H9 (cell line): ENCODE results near the gene CCDC88C. TPM values are rescaled to one million over a fixed set of nuclear protein-coding genes. Genes with fewer than 3 reads are reported as not detected.

Experiments used
- DNase-seq: peaks from one replicate; pipeline ENCODE4 v3.0.0-alpha.2; 2017
- H2AFZ ChIP-seq: one replicate; pipeline ENCODE4 v1.6.1; 2013; ENCODE audit warnings: mild to moderate bottlenecking, low read length, control low read depth, moderate library complexity
- H2AK5ac ChIP-seq: 2 replicates; pipeline ENCODE4 v1.6.1; 2013; ENCODE audit warnings: low read length, control low read depth, mixed read lengths; ENCODE audit not compliant: insufficient read length
- H2BK120ac ChIP-seq: one replicate; pipeline ENCODE4 v1.6.1; 2013; ENCODE audit warnings: low read depth, mild to moderate bottlenecking, low read length, control low read depth, inconsistent platforms; ENCODE audit not compliant: poor library complexity, severe bottlenecking
- H2BK12ac ChIP-seq: 2 replicates; pipeline ENCODE4 v1.6.1; 2013; ENCODE audit warnings: low read length, control low read depth, mixed read lengths, low read depth; ENCODE audit not compliant: insufficient read length
- H2BK15ac ChIP-seq: 2 replicates; pipeline ENCODE4 v1.6.1; 2013; ENCODE audit warnings: low read depth, low read length, control low read depth
- H2BK20ac ChIP-seq: one replicate; pipeline ENCODE4 v1.6.1; 2013; ENCODE audit warnings: low read depth, mild to moderate bottlenecking, low read length, control low read depth, inconsistent platforms; ENCODE audit not compliant: poor library complexity, severe bottlenecking
- H2BK5ac ChIP-seq: 2 replicates; pipeline ENCODE4 v1.6.1; 2013; ENCODE audit warnings: low read length, control low read depth, mixed read lengths; ENCODE audit not compliant: insufficient read length
- H3K14ac ChIP-seq: 2 replicates; pipeline ENCODE4 v1.6.1; 2013; ENCODE audit warnings: low read length, control low read depth; ENCODE audit not compliant: insufficient read depth
- H3K18ac ChIP-seq: 2 replicates; pipeline ENCODE4 v1.6.1; 2013; ENCODE audit warnings: low read depth, mild to moderate bottlenecking, mixed read lengths, low read length, control low read depth; ENCODE audit not compliant: insufficient read length
- H3K23ac ChIP-seq: 2 replicates; pipeline ENCODE4 v1.6.1; 2013; ENCODE audit warnings: low read length, control low read depth, mixed read lengths, low read depth; ENCODE audit not compliant: insufficient read length
- H3K23me2 ChIP-seq: 2 replicates; pipeline ENCODE4 v1.6.1; 2013; ENCODE audit warnings: low read depth, mild to moderate bottlenecking, mixed read lengths, low read length, control low read depth; ENCODE audit not compliant: insufficient read length, poor library complexity, severe bottlenecking
- H3K27ac ChIP-seq: 2 replicates; pipeline ENCODE4 v1.5.1; 2013; ENCODE audit warnings: low read length, control low read depth, mixed read lengths, low read depth; ENCODE audit not compliant: insufficient read length
- H3K27me3 ChIP-seq: 2 replicates; pipeline ENCODE4 v1.6.1; 2013; ENCODE audit warnings: low read length, control low read depth, inconsistent platforms; ENCODE audit not compliant: insufficient read depth
- H3K4ac ChIP-seq: 2 replicates; pipeline ENCODE4 v1.6.1; 2013; ENCODE audit warnings: low read depth, mild to moderate bottlenecking, control low read depth, inconsistent platforms, low read length, moderate library complexity
- H3K4me1 ChIP-seq: 2 replicates; pipeline ENCODE4 v1.6.1; 2013; ENCODE audit warnings: low read length, control low read depth, inconsistent platforms; ENCODE audit not compliant: insufficient read depth
- H3K4me2 ChIP-seq: 2 replicates; pipeline ENCODE4 v1.6.1; 2013; ENCODE audit warnings: low read length, control low read depth, mixed read lengths; ENCODE audit not compliant: insufficient read length, insufficient read depth
- H3K56ac ChIP-seq: 2 replicates; pipeline ENCODE4 v1.6.1; 2013; ENCODE audit warnings: low read depth, mild to moderate bottlenecking, mixed read lengths, low read length, control low read depth; ENCODE audit not compliant: insufficient read length
- H3K79me1 ChIP-seq: 2 replicates; pipeline ENCODE4 v1.6.1; 2013; ENCODE audit warnings: low read depth, mild to moderate bottlenecking, moderate library complexity, low read length, control low read depth, inconsistent platforms; ENCODE audit not compliant: insufficient read depth, poor library complexity, severe bottlenecking
- H3K79me2 ChIP-seq: 2 replicates; pipeline ENCODE4 v1.6.1; 2013; ENCODE audit warnings: low read length, control low read depth, inconsistent platforms; ENCODE audit not compliant: insufficient read depth
- H3K9ac ChIP-seq: 2 replicates; pipeline ENCODE4 v1.6.1; 2013; ENCODE audit warnings: low read length, control low read depth, mixed read lengths; ENCODE audit not compliant: insufficient read length; ENCODE audit errors: extremely low read depth
- H3K9me3 ChIP-seq: one replicate; pipeline ENCODE4 v1.6.1; 2013; ENCODE audit warnings: low read depth, low read length, inconsistent platforms; ENCODE audit not compliant: control insufficient read depth
- H3T11ph ChIP-seq: one replicate; pipeline ENCODE4 v1.6.1; 2013; ENCODE audit warnings: mild to moderate bottlenecking, low read length, control low read depth, inconsistent platforms
- H4K20me1 ChIP-seq: one replicate; pipeline ENCODE4 v1.6.1; 2013; ENCODE audit not compliant: control insufficient read depth, insufficient read length, insufficient read depth
- H4K5ac ChIP-seq: 2 replicates; pipeline ENCODE4 v1.6.1; 2013; ENCODE audit warnings: low read depth, mild to moderate bottlenecking, mixed read lengths, low read length, control low read depth; ENCODE audit not compliant: insufficient read length
- H4K8ac ChIP-seq: replicated peaks from 2 replicates; pipeline ENCODE4 v1.6.1; 2013; ENCODE audit warnings: low read length, control low read depth, mixed read lengths, low read depth; ENCODE audit not compliant: insufficient read length
- H4K91ac ChIP-seq: 2 replicates; pipeline ENCODE4 v1.6.1; 2013; ENCODE audit warnings: low read depth, mild to moderate bottlenecking, moderate library complexity, mixed read lengths, low read length, control low read depth; ENCODE audit not compliant: insufficient read length
- H3K27ac Mint-ChIP-seq, 3 experiments: 2 replicates in 2 of 3; 3 replicates in 1 of 3; pipeline ENCODE4 v1.8.0; 2020 to 2021; ENCODE audit warnings: mixed read lengths in 3 of 3, mild to moderate bottlenecking in 1 of 3, moderate library complexity in 1 of 3
- H3K27me3 Mint-ChIP-seq: 2 replicates; pipeline ENCODE4 v1.8.0; 2021; ENCODE audit warnings: low read depth, mild to moderate bottlenecking, moderate library complexity, mixed read lengths
- H3K36me3 Mint-ChIP-seq, 3 experiments: 2 replicates in 2 of 3; 3 replicates in 1 of 3; pipeline ENCODE4 v1.8.0; 2020 to 2021; ENCODE audit warnings: low read depth in 3 of 3, mixed read lengths in 3 of 3; ENCODE audit not compliant: insufficient read depth in 1 of 3
- H3K4me1 Mint-ChIP-seq, 2 experiments: 2 replicates each; pipeline ENCODE4 v1.8.0; 2020; ENCODE audit warnings: mixed read lengths in 2 of 2
- H3K4me3 Mint-ChIP-seq, 2 experiments: 2 replicates in 1 of 2; 3 replicates in 1 of 2; pipeline ENCODE4 v1.8.0; 2020 to 2021; ENCODE audit warnings: mild to moderate bottlenecking in 2 of 2, mixed read lengths in 2 of 2, moderate library complexity in 1 of 2
- H3K9me3 Mint-ChIP-seq, 2 experiments: 2 replicates in 1 of 2; 3 replicates in 1 of 2; pipeline ENCODE4 v1.8.0; 2020; ENCODE audit warnings: mild to moderate bottlenecking in 2 of 2, mixed read lengths in 2 of 2, moderate library complexity in 1 of 2
- WGBS: extraction: QIAGEN DNeasy Blood & Tissue Kit; methylation state at CpG from one replicate; pipeline ENCODE4 v1.1.7; 2013; ENCODE audit warnings: missing lambda C conversion rate, low lambda C conversion rate, mixed read lengths; ENCODE audit not compliant: insufficient read length; ENCODE audit errors: extremely low coverage; 5-methylcytosine and 5-hydroxymethylcytosine counted together
- total RNA-seq: library from RNA; stranded (reverse); gene quantifications from 2 replicates; pipeline ENCODE4 v1.2.1, GENCODE V29; 2021
- TF ChIP-seq, protein P1 (sequence below): fragments of 200-600 bp; sonication (generic); conservative IDR thresholded peaks from 3 replicates; pipeline ENCODE4 v1.8.0; 2021; ENCODE audit warnings: antibody characterized with exemption, mild to moderate bottlenecking

The CCDC88C gene
- total RNA-seq, 1 experiment from 2014 or later: 52.4 TPM

DNA sequence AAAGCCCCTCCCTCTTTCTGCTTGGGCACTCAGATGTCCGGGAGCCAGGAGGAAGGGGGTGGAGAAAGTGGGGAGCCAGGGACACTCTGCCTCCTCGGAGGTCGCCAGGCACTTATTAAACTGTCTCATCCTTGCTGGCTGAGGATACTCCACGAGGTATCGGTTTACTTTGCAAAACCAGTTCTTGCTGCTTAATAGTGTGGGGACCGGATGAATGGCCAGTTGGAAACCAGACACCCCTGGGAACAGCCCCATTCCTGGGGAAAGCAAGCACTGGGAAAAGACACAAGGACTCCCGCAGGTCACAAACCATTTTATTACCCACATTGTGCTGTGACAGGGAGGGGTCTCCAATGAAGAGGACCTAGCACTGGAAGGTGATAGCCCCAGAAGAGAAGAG is 34.2 kb downstream of the CCDC88C start:
- peaks cover 0 to 6% (median 0%) of the 10 kb centered on the region in 3 experiments; a peak in 3 of 7 replicates for H3K36me3 Mint-ChIP-seq
- H2BK5ac ChIP-seq: no peak overlapping the region
- peak overlapping the region in 2 of 3 experiments; percentile 81 to 88; a peak in 4 of 7 replicates for H3K27ac Mint-ChIP-seq
- TF ChIP-seq, protein P1, sequence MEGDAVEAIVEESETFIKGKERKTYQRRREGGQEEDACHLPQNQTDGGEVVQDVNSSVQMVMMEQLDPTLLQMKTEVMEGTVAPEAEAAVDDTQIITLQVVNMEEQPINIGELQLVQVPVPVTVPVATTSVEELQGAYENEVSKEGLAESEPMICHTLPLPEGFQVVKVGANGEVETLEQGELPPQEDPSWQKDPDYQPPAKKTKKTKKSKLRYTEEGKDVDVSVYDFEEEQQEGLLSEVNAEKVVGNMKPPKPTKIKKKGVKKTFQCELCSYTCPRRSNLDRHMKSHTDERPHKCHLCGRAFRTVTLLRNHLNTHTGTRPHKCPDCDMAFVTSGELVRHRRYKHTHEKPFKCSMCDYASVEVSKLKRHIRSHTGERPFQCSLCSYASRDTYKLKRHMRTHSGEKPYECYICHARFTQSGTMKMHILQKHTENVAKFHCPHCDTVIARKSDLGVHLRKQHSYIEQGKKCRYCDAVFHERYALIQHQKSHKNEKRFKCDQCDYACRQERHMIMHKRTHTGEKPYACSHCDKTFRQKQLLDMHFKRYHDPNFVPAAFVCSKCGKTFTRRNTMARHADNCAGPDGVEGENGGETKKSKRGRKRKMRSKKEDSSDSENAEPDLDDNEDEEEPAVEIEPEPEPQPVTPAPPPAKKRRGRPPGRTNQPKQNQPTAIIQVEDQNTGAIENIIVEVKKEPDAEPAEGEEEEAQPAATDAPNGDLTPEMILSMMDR: no peak
- no peak overlapping the region for H2AFZ ChIP-seq
- no peak overlapping the region for H3K18ac ChIP-seq
- H3K4me3 Mint-ChIP-seq: no peak overlapping the region
- H3K4me1 Mint-ChIP-seq: peaks cover 63 to 72% of the 10 kb centered on the region in 2 experiments
- H4K20me1 ChIP-seq: no peaks in the 10 kb centered on the region
- H3K27me3 ChIP-seq: no peaks in the 10 kb centered on the region
- H3K79me2 ChIP-seq: peaks cover 19% of the 10 kb centered on the region; the same call in 1 of the 2 replicates
- H2BK20ac ChIP-seq: no peak overlapping the region
- no peaks in the 10 kb centered on the region; a peak in 1 of 5 replicates for H3K9me3 Mint-ChIP-seq
- no peak overlapping the region for H4K8ac ChIP-seq
- H3K27ac ChIP-seq: no peak overlapping the region
- no peak overlapping the region for H3K56ac ChIP-seq
- no peak overlapping the region for H3K23ac ChIP-seq
- H3K79me1 ChIP-seq: peaks cover 8% of the 10 kb centered on the region
- H2BK12ac ChIP-seq: no peak overlapping the region
- no peak overlapping the region for H3T11ph ChIP-seq
- H2BK120ac ChIP-seq: no peak overlapping the region
- no peak overlapping the region for H3K4me2 ChIP-seq
- H3K9me3 ChIP-seq: no peaks in the 10 kb centered on the region
- no peaks in the 10 kb centered on the region for H3K23me2 ChIP-seq
- no peak overlapping the region for H2BK15ac ChIP-seq
- H2AK5ac ChIP-seq: no peak overlapping the region
- no peaks in the 10 kb centered on the region for H3K27me3 Mint-ChIP-seq
- DNase-seq: no peak
- H4K5ac ChIP-seq: no peak overlapping the region
- H4K91ac ChIP-seq: no peak overlapping the region
- WGBS: no CpG with 5 or more reads among the region's 7 CpGs
- H3K14ac ChIP-seq: no peak overlapping the region
- no peak overlapping the region for H3K9ac ChIP-seq
- no peak overlapping the region for H3K4ac ChIP-seq
- H3K4me1 ChIP-seq: peaks cover 14% of the 10 kb centered on the region; the same call in 1 of the 2 replicates
